RWPE2 (cell line): ENCODE results near the gene PARP14.
"Not testable (repeated sequence)": the region's sequence is repeated elsewhere in the genome, so short reads cannot be mapped to it uniquely, and the experiment has no call there.

Experiments
- ATAC-seq: fragments of 200-7000 bp; cut with Tn5 transposase; 3 replicates; pipeline ENCODE4 v1.9.1; 2021; ENCODE audit warnings: low read depth
- DNase-seq: peaks from one replicate; pipeline ENCODE4 v3.0.0-alpha.2; 2020; ENCODE audit warnings: low spot score
- H3K27ac ChIP-seq: fragments of 450-650 bp; 2 replicates; pipeline ENCODE4 v1.5.1; 2017; ENCODE audit warnings: mild to moderate bottlenecking; ENCODE audit not compliant: poor library complexity, severe bottlenecking
- H3K27me3 ChIP-seq: fragments of 250-450 bp; sonication (Bioruptor Pico); 2 replicates; pipeline ENCODE4 v1.5.1; 2021; ENCODE audit warnings: mild to moderate bottlenecking, moderate library complexity; ENCODE audit not compliant: insufficient read depth, poor library complexity, severe bottlenecking
- H3K36me3 ChIP-seq: fragments of 250-450 bp; sonication (Bioruptor Pico); 2 replicates; pipeline ENCODE4 v1.5.1; 2020; ENCODE audit warnings: low read depth, mild to moderate bottlenecking, moderate library complexity
- H3K4me1 ChIP-seq: fragments of 250-450 bp; sonication (Bioruptor Pico); 2 replicates; pipeline ENCODE4 v1.5.1; 2021; ENCODE audit warnings: mild to moderate bottlenecking, moderate library complexity; ENCODE audit not compliant: insufficient read depth, poor library complexity, severe bottlenecking
- H3K4me3 ChIP-seq: fragments of 250-450 bp; sonication (Bioruptor Pico); 2 replicates; pipeline ENCODE4 v1.5.1; 2021; ENCODE audit warnings: mild to moderate bottlenecking, moderate library complexity; ENCODE audit not compliant: severe bottlenecking
- H3K9me3 ChIP-seq: fragments of 250-450 bp; sonication (Bioruptor Pico); 2 replicates; pipeline ENCODE4 v1.5.1; 2021; ENCODE audit warnings: mild to moderate bottlenecking, moderate library complexity; ENCODE audit not compliant: severe bottlenecking
- TF ChIP-seq, protein P1 (sequence below): fragments of 450-650 bp; IDR thresholded peaks from one replicate; pipeline ENCODE4 v1.5.1; 2017; ENCODE audit warnings: mild to moderate bottlenecking, moderate library complexity; ENCODE audit not compliant: poor library complexity, severe bottlenecking

Gene PARP14

GRCh38 chr3:122679085-122679881 is 1.4 kb upstream of the PARP14 start:
- no peaks in the 10 kb centered on the region for H3K9me3 ChIP-seq
- H3K27me3 ChIP-seq = no peaks in the 10 kb centered on the region
- no peaks in the 10 kb centered on the region for H3K36me3 ChIP-seq
- H3K27ac ChIP-seq = peak overlapping the region; percentile 56
- H3K4me3 ChIP-seq = peak overlapping the region; percentile 78
- no peak for DNase-seq
- peak; percentile 57 for ATAC-seq
- TF ChIP-seq, protein P1, sequence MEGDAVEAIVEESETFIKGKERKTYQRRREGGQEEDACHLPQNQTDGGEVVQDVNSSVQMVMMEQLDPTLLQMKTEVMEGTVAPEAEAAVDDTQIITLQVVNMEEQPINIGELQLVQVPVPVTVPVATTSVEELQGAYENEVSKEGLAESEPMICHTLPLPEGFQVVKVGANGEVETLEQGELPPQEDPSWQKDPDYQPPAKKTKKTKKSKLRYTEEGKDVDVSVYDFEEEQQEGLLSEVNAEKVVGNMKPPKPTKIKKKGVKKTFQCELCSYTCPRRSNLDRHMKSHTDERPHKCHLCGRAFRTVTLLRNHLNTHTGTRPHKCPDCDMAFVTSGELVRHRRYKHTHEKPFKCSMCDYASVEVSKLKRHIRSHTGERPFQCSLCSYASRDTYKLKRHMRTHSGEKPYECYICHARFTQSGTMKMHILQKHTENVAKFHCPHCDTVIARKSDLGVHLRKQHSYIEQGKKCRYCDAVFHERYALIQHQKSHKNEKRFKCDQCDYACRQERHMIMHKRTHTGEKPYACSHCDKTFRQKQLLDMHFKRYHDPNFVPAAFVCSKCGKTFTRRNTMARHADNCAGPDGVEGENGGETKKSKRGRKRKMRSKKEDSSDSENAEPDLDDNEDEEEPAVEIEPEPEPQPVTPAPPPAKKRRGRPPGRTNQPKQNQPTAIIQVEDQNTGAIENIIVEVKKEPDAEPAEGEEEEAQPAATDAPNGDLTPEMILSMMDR = peak; percentile 87
- H3K4me1 ChIP-seq = peaks cover 9% of the 10 kb centered on the region

DNA sequence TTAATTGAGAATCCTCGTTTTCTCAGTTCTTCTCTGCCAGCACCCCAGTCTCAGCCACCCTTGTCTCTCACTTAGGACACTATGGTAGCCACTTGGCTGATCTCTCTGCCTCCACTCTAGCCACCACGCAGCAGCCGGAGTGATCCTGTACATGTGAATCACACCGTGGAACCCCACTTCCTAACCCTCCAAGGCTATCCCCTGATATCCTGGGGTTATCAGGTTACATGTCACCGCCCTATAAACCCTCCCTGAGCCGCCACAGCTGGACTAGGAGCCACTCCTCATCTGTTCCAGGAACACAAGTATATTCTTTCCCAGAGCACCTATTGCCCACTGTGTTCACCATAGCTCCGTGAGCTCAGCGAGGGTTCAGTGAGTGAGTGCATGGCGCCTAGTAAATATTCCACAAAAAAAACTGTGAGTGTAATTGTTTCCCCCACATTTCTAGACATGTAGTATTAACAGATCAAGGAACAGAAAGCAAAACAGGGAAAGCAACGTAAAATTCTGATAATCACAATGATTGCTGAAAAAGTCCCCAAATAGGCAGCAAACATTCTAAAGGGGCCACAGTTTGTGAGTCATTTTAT is 661 bp upstream of the PARP14 start:
- Histone ChIP-seq H3K27ac (peak overlapping the region; percentile 56), H3K9me3 (no peaks in the 10 kb centered on the region), H3K36me3 (peaks cover 5% of the 10 kb centered on the region; the same call in 1 of the 2 replicates), H3K4me3 (peak overlapping the region; percentile 78), H3K27me3 (no peaks in the 10 kb centered on the region), H3K4me1 (peaks cover 9% of the 10 kb centered on the region)
- ATAC-seq = peak; percentile 48
- TF ChIP-seq, protein P1 = no peak
- no peak for DNase-seq

- peaks cover 5% of the 10 kb centered on the region; the same call in 1 of the 2 replicates for H3K36me3 ChIP-seq
- TF ChIP-seq, protein P1 = no peak
- no peak for DNase-seq
- peak overlapping the region; percentile 56 for H3K27ac ChIP-seq
- no peak for ATAC-seq
- no peaks in the 10 kb centered on the region for H3K9me3 ChIP-seq
- H3K4me1 ChIP-seq = peaks cover 9% of the 10 kb centered on the region
- H3K4me3 ChIP-seq = peak overlapping the region; percentile 78
- no peaks in the 10 kb centered on the region for H3K27me3 ChIP-seq
These were observed 790 bp downstream of the PARP14 start for GRCh38 chr3:122681284-122681973.

- H3K27ac ChIP-seq = no peak overlapping the region
- H3K27me3 ChIP-seq = no peaks in the 10 kb centered on the region
- ATAC-seq = no peak
- H3K36me3 ChIP-seq = peaks cover 8% of the 10 kb centered on the region; the same call in 1 of the 2 replicates
- no peaks in the 10 kb centered on the region for H3K9me3 ChIP-seq
- no peak for DNase-seq
- TF ChIP-seq, protein P1 = no peak
- peaks cover 9% of the 10 kb centered on the region for H3K4me1 ChIP-seq
- H3K4me3 ChIP-seq = peak overlapping the region; percentile 78
These were observed 1.4 kb downstream of the PARP14 start for GRCh38 chr3:122681974-122682409.

GRCh38 chr3:122682778-122683411 is 2.3 kb downstream of the PARP14 start:
- DNase-seq, H3K27ac ChIP-seq, H3K27me3 ChIP-seq, H3K4me1 ChIP-seq, H3K36me3 ChIP-seq, H3K9me3 ChIP-seq, H3K4me3 ChIP-seq, ATAC-seq: not testable (repeated sequence)
